ENCODE results near the gene NFIX. TPM values are rescaled to one million over a fixed set of nuclear protein-coding genes. Genes with fewer than 3 reads are reported as not detected.

Gene NFIX
- total RNA-seq, 4 donors from 2014 or later, result 27.4 to 381 (median 78.4) TPM

DNA sequence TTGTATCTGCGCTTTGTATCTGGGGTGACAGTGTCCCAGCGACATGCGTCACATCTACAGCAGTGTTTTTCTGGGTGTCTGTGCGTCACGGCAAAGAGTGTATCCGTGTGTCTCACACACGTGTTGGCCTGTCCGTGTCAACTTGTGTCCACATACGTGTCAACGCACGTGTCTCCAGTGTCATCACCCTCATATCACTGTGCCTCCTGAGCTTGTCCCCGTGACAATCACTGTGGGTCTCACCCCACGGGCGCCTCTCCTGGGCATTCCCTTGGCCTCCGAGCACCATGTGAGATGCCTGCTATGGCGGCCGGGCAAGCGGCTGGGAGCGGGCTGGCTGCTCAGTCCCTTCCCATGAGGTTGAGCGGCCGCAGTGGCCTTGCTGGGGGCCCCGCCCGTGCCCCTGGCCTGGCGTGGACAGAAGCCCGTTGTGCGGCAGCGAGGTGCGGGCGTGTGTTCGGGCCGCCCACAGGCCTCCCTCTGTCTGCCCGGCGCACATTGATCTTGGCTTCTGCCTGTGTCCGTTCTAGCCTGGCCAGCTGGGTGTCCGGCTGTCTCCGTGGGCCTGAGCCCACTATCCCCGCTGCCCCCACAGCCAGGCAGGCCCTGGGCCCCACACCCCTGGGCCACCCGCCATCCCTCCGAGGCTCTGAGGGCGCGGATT is 6.4 kb downstream of the NFIX start:
- no peaks in the 10 kb centered on the region for H3K36me3 ChIP-seq
- H3K27ac ChIP-seq, result peak overlapping the region; percentile 95 to 99
- intact Hi-C loops (cut with DNase I; ENCODE audit: low total_unique reads), result no loop called here
- no peak for TF ChIP-seq POLR2A (IDR thresholded peaks at IDR 0.05)
- TF ChIP-seq, protein P1, sequence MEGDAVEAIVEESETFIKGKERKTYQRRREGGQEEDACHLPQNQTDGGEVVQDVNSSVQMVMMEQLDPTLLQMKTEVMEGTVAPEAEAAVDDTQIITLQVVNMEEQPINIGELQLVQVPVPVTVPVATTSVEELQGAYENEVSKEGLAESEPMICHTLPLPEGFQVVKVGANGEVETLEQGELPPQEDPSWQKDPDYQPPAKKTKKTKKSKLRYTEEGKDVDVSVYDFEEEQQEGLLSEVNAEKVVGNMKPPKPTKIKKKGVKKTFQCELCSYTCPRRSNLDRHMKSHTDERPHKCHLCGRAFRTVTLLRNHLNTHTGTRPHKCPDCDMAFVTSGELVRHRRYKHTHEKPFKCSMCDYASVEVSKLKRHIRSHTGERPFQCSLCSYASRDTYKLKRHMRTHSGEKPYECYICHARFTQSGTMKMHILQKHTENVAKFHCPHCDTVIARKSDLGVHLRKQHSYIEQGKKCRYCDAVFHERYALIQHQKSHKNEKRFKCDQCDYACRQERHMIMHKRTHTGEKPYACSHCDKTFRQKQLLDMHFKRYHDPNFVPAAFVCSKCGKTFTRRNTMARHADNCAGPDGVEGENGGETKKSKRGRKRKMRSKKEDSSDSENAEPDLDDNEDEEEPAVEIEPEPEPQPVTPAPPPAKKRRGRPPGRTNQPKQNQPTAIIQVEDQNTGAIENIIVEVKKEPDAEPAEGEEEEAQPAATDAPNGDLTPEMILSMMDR (IDR thresholded peaks at IDR 0.05), result no peak
- peaks cover 0 to 27% of the 10 kb centered on the region in 2 donors for H3K4me1 ChIP-seq
- H3K9me3 ChIP-seq, result no peaks in the 10 kb centered on the region
- no peaks in the 10 kb centered on the region for H3K27me3 ChIP-seq
- H3K4me3 ChIP-seq, result peak overlapping the region; percentile 28 to 46
- DNase-seq, result no peak

DNA sequence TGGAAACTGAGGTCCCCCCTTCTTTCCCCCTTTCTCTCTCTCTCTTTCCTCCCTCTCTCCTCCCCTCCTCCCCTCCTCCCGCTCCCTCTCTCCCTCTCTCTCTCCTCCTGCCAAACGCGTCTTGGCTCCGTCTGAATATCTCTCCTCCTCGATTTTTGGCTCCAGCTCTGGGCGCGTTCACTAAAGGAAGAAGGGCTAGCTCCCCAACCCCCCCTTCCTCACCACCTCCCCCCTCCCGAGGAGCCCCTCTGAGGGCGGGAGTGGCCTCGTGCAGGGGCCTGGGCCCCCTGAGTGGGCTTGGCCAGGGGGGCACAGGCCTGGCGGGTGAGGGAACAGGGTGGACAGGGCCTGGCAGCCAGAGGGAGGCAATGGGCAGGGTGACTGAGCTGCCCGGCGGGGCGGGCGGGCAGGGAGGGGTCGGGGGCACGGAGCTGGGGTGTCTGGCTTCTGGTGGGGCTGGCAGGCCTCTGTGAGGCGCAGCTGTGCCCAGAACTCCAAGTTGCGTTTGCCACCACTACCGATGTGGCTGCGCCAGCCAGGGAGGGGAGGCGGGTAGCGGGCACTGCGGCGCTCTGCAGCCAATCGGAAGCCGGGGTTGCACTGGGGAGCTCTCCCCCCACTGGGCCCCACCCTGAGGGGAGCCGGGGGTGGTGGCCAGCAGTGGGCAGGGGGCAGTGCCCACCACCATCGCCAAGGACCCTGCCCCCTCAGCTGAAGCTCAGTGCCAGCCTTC is 7.1 kb downstream of the NFIX start:
- no peaks in the 10 kb centered on the region for H3K27me3 ChIP-seq
- H3K36me3 ChIP-seq, result no peaks in the 10 kb centered on the region
- peak overlapping the region; percentile 28 to 46 for H3K4me3 ChIP-seq
- no peaks in the 10 kb centered on the region for H3K9me3 ChIP-seq
- intact Hi-C loops (cut with DNase I; ENCODE audit: low total_unique reads), result no loop called here
- H3K27ac ChIP-seq, result peak overlapping the region; percentile 95 to 99
- H3K4me1 ChIP-seq, result peaks cover 0 to 29% of the 10 kb centered on the region in 2 donors
- peak; percentile 86 to 90 for DNase-seq
- TF ChIP-seq, protein P1 (IDR thresholded peaks at IDR 0.05), result peak in 3 of 4 experiments; percentile 25 to 37 (median 35)
- no peak for TF ChIP-seq POLR2A (IDR thresholded peaks at IDR 0.05)

DNA sequence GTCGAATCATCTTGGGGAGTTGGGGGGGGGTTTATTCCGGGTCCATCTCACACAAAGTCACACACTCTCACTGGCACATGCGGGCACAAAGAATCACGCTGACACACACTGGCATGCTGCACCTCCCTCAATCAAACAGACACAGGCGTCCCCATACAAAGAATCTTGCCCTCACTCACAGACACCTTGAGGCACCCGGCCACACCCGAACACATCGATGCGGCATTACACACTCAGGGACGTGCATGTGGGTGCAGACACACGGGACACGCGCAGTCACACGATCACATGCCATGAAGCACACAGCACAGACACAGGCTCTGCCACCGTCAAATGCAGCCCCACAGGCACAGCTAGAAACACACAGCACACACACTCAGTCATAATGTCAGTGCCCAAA is 7.8 kb downstream of the NFIX start:
- no peak for DNase-seq
- Histone ChIP-seq H3K27me3 (no peaks in the 10 kb centered on the region), H3K4me1 (peaks cover 0 to 33% of the 10 kb centered on the region in 2 donors), H3K36me3 (no peaks in the 10 kb centered on the region), H3K4me3 (peak overlapping the region in 1 of 2 donors; percentile 46), H3K9me3 (no peaks in the 10 kb centered on the region), H3K27ac (peak overlapping the region; percentile 95 to 99)
- intact Hi-C loops (cut with DNase I; ENCODE audit: low total_unique reads), result no loop called here
- TF ChIP-seq, protein P1 (IDR thresholded peaks at IDR 0.05), result no peak

DNA sequence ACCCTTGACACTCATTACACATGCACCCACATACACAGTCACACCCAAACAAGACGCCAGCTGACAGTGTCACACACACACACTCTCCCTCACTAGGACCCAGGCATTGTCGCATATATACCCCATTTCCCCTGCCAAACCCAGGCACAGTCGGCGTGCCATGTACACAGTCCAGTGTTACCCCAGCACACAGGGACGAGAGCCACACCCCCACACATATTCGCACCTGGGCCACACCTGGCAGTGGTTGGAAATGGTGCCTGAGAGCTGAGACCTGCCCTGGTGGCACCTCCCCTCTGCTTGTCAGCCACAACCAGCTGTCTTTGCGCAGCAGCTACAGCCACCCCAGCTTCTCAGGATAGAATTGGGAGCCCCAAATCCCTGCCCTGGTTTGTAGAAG is 9.0 kb downstream of the NFIX start:
- Histone ChIP-seq H3K9me3 (no peaks in the 10 kb centered on the region), H3K36me3 (no peaks in the 10 kb centered on the region), H3K27ac (peak overlapping the region; percentile 95 to 99), H3K4me3 (no peak overlapping the region), H3K4me1 (peaks cover 8 to 40% of the 10 kb centered on the region in 2 donors), H3K27me3 (no peaks in the 10 kb centered on the region)
- intact Hi-C loops (cut with DNase I; ENCODE audit: low total_unique reads), result no loop called here
- no peak for TF ChIP-seq POLR2A (IDR thresholded peaks at IDR 0.05)
- TF ChIP-seq, protein P1 (IDR thresholded peaks at IDR 0.05), result no peak
- DNase-seq, result no peak

DNA sequence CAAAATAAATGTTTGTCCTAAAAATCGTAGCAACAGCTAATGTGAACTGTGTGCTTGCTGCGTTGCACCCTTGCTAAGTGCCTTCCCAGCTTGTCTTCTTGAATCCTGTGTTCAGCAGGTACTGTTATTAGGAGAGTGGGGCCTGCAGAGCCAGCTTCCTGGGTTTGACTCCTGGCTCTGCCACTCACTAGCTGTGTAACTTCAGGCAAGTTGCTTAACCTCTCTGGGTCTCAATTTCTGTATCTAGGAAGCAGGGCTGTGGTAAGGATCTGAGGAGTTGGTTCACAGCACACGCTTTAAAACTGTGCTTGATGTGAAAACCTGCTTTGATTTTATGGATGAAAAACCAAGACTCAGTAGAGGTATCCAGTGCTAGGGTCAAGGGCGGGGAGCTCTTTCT is 10.0 kb downstream of the NFIX start:
- TF ChIP-seq POLR2A (IDR thresholded peaks at IDR 0.05), result no peak
- intact Hi-C loops (cut with DNase I; ENCODE audit: low total_unique reads), result no loop called here
- Histone ChIP-seq H3K4me3 (no peak overlapping the region), H3K4me1 (peaks cover 8 to 49% of the 10 kb centered on the region in 2 donors), H3K27ac (peak overlapping the region; percentile 95 to 99), H3K36me3 (no peaks in the 10 kb centered on the region), H3K9me3 (no peaks in the 10 kb centered on the region), H3K27me3 (no peaks in the 10 kb centered on the region)
- DNase-seq, result no peak
